GM12874 (cell line): Measurements from ENCODE around the gene LILRA6.

Experiments
- TF ChIP-seq, protein P1 (sequence below): IDR thresholded peaks from 2 replicates; pipeline ENCODE4 v1.5.1; 2011; ENCODE audit warnings: low read depth, mild to moderate bottlenecking, control low read depth, low read length, moderate library complexity; ENCODE audit not compliant: insufficient read depth

Gene LILRA6

DNA sequence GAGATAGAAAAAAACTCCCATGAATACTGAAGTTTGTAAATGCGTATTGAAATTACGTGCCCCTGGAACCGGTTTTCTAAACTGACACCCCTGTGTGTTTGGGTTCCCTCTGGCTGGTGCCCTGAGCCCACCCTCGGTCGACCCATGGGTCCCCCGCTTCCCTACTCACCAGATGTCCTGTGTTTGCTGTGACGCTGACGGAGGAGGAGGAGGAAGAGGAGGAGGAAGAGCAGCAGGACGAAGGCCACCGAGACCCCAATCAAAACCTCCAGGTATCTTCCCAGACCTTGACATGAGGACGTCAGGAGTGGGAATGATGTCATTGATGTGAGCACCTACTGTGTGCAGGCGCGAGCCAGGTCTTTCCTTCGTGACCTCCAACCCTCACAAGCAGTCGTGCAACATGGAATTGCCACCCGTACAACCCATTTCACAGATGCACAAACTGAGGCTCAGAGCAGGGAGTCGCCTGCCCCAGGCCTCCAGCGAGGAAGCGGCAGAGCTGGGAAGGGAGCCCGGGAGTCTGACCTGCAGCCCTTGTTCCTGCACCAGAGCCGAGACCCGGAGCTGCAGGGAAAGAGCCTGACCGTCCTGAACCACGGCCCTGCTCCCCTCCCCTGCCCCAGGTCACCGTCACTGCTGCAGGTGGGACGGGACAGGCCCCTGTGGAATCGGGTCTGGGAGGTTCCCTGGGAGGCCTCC lies 23.5 kb downstream of the LILRA6 start:
- TF ChIP-seq, protein P1, sequence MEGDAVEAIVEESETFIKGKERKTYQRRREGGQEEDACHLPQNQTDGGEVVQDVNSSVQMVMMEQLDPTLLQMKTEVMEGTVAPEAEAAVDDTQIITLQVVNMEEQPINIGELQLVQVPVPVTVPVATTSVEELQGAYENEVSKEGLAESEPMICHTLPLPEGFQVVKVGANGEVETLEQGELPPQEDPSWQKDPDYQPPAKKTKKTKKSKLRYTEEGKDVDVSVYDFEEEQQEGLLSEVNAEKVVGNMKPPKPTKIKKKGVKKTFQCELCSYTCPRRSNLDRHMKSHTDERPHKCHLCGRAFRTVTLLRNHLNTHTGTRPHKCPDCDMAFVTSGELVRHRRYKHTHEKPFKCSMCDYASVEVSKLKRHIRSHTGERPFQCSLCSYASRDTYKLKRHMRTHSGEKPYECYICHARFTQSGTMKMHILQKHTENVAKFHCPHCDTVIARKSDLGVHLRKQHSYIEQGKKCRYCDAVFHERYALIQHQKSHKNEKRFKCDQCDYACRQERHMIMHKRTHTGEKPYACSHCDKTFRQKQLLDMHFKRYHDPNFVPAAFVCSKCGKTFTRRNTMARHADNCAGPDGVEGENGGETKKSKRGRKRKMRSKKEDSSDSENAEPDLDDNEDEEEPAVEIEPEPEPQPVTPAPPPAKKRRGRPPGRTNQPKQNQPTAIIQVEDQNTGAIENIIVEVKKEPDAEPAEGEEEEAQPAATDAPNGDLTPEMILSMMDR: no peak

DNA sequence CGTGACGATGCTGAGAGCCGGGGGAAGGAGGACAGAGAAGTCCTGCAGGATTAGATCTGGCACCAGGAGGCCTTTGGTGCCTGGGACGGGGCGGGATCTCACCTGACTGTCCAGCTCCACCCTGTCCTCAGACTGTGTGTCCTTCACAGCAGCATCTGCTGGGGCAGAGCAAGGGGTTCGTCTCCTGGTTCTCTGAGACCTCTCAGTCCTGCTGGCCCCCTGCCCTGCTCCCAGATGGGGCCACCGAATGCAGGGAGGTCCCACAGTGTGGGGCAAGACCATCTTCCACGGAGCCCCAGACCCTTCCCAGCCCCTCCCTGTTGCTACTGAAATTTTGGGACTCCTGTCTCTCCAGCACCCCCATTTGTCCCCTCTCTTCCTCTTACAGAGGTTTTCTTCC lies 24.3 kb downstream of the LILRA6 start:
- TF ChIP-seq, protein P1: no peak

DNA sequence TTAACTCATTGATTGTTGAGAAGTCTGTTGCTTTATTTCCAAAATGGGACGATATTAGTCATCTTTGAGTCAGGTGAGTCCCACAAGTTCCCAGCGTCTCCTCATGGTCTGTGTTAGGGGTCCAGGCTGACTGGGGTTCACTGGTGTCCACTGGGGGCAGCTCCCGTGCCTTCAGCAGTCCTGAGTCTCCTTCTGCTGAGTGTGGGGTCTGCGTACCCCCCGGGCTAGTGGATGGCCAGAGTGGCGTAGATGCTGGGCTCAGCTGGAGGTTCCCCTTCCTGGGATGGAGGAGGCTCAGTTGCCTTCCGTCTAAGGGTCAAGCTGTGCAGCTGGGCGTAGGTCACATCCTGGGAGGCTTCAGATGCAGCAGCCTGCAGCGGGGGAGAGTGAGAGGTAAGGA lies 25.7 kb downstream of the LILRA6 start:
- TF ChIP-seq, protein P1: no peak

DNA sequence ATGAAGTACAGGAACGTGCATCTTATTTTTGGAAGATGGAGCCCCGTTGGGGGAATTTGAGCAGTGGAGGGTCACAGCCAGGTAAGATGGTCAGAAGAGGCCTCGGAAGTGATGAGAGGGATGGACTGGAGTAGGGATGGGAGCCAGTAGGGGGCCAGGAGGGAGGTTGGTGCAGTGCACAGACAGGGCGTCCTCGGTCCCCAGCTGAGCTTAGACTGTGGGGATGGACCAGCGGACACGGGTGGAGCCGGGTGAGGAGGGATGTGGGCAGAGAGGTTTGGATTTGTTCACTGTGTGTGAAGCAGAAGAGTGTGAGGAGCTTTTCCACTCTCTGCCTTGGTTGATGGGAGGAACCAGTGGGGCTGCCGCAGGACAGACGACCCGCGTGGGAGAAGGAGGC lies 31.4 kb downstream of the LILRA6 start:
- TF ChIP-seq, protein P1: no peak

DNA sequence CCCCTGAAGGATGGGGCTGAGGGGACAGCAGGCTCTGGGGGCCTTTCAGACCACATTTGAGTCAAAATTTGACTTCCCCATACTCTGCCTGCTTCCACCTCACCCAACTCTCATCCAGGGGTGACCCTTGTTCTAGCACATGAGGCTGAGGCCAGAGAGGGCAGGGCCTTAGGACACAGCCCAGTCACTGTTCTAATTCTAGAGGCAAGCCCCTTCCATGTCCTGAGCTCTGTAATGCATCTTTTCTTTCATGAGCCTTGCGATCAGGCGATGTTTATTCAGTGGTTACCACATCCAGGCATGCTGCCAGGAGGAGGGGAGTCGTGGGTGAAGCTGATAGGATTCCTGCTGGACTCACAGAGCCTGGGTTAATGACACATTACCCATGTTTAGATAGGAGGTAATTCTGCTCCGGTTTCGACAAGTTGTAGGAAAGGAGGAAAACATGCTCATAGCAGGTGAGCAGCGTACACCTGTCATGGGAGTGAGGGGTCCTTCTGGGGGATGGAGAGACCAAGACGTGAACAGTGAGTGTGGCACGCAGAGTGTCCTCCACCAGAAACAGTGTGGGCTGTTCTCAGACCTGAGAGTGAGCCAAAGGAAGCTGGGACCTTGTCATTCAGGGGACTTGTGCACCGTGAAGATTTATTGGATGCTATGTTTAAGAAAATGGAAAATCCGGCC lies 32.6 kb downstream of the LILRA6 start:
- TF ChIP-seq, protein P1: no peak

DNA sequence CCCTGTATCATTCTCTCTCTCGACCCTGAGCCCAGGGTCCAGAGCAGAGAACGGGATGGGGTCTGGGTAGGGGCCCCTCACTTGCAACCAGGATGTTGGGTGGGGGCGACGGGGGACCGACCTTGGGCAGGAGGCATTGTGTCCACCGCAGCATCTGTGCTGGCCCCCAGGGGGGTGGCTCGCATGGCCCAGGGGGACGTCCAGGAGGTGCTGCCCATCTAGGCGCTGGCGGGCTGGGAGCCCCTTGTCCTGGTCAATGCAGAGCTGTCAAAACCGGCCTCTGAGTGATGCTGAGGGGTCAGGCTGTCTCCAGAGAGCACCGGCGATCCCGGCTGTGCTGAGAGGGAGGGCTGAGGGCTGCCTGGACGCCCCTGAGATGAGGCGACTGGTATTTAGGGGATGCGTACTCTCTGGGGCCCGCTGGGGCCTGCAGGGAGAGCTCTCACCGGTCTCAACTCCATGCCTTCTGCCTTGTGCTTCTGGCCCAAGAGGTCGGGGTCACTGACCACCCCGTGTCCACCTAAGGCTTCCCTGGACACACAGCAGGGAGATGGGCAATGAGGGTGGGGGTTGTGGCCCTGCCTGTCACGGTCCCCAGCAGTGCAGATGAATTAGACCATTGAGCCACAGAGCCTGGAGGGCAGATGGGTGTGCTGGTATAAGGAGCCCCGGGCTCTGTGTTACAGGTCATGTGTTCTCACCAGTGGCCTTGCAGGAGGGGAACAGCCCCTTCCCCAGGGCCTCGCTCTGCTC lies 33.4 kb downstream of the LILRA6 start:
- TF ChIP-seq, protein P1: no peak

DNA sequence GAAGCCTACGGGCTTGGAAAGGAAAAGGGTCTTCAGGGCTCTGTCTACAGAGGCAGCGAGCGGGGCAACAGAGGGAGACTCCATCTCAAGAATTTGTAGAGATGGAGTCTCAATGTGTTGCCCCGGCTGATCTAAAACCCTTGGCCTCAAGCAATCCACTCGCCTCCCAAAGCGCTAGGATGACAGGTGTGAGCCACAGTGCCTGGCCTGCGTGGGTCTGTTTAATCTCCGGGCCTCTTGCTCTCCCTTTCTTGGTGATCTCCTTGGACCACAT lies 33.9 kb downstream of the LILRA6 start:
- TF ChIP-seq, protein P1: no peak
